HG02571 (cell line): ENCODE results near the gene TSPAN4.

Source experiments
- ATAC-seq: cut with Tn5 transposase; IDR thresholded peaks from one replicate; pipeline ENCODE4 v1.9.1; 2021; ENCODE audit warnings: mild to moderate bottlenecking, moderate library complexity; ENCODE audit not compliant: unreplicated experiment

The TSPAN4 gene

DNA sequence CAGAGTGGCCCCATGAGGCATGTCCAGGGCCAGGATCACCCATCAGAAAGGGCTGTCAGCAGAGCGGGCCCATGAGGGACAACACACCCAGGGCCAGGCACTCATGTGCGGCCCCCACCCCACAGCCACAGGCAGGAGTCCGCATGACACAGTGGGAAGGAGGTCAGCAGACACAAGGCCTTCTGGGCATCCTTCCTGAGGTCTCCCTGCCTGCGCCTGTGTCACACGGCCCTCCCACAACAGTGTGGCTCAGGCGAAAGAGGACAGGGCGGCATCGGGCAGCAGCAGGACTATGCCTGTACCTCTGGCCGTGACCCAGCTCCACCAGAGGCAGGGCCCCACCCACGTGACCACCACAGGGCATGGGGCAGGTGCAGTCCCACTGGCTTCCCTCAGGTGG, 40.9 kb downstream of the TSPAN4 start:
- ATAC-seq = no peak

DNA sequence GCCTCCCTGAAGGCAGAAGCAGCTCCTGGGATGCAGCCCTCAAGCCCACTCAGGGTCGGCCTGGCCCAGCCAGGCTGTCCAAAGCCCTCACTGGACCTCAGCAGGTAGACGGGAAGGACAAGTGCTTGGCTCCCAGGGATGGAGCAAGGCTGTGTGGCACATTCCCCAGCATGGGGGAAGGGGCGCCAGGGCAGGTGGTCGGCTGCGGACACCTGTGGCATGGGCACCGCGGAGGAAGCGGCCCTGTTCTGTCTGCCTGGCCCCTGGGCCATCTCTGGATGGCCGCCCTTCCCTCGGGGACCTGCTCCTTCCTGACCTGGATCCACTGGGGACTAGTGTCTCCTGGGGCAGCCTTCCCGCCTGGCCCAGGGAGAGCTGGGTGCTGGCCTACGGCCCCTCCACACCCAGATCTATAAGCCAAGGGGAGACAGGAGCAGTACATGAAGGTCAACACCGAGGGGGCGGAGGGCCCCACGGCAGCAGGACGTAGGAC, 42.0 kb downstream of the TSPAN4 start:
- no peak for ATAC-seq

DNA sequence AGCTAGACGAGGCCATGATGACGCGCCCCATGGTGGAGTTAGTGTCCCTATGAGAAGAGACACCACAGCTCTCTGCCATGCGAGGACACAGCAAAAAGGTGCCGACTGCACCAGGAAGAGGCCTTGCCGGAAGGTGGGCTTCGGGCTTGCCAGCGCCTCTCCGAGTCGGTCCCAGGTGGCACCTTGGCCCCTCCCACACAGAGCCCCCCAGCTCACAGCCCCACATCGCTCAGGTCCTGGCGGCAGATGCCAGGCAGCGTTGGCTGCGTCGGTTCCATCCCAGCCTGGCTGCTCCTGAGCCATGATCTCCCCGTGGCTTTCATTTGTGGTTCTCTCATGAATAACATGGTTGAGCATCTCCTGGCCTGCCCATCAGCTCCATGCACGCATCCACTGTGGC, 43.9 kb downstream of the TSPAN4 start:
- ATAC-seq = no peak

DNA sequence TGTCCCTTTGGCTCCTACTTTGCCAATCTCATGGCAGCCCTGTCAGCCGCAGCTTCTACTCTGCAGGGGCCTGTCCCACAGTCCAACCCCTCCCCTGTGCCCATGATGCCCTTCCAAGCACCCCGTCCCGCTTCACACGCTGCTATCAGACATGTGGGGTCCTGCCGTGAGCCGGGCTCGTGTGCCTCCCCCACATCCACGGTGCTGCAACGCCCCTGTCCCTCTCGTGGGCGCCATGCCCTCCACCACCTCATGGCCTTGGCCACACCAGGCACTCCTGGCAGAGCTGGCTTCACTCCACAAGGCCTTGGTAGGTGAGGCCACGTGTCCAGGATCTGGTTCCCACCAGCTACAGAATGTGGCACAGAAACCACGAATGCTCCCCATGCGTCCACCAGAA, 44.9 kb downstream of the TSPAN4 start:
- ATAC-seq = no peak

DNA sequence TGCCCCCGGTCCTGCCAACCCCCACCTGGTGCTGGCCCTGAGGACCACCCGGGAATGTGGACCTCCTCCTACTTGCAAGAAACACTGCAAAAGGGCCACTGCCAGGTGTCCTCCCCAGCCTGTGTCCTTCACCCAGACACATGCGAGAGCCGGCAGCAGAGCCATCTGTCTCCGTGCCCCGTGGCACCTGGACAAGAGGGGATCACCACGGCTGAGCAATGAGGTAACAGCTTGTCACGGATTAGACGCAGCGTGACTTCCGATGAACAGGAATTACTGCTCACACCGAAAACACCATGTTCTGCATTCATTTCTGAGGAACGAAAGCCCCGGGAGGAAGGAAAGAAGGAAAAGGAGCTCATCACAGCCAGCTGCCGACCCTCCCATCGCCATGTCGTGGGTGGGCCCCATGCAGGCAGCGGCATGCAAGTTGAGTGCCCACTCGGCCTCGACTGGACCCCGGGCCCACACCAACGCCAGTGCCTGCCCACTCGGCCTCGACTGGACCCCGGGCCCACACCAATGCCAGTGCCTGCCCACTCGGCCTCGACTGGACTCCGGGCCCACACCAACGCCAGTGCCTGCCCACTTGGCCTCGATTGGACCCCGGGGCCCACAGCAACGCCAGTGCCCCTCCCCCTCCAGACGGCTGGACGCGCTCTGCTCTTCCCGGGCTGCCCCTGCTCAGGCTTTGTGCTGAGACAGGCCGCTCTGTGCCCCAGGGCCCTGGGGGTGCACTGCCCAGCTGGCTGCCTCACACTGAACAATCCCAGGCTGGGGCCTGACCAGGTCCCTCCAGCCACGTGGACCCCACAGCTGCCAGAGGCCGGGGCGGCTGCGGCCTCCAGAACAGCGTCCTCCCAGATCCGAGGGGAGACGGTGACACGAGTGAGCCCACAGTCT, 45.9 kb downstream of the TSPAN4 start:
- no peak for ATAC-seq

DNA sequence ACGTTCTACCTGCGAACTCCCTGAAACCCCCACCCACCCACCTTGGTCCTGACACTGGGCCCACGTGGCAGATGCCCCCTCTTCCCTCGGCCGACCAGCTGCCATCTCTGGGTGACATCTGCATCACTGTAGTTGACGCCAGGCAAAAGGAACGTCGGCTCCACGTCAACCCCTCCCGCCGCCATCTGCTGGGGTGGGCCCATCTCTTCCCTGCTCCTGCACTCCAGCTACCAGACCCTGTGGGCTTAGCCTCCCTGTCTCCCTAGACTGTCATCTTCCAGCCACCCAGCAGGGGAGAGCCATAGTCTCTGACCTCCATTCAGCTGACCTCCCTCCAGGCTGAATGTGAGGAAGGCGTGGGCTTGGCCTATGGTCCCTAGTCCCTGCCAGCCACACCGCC, 46.6 kb downstream of the TSPAN4 start:
- ATAC-seq = no peak

DNA sequence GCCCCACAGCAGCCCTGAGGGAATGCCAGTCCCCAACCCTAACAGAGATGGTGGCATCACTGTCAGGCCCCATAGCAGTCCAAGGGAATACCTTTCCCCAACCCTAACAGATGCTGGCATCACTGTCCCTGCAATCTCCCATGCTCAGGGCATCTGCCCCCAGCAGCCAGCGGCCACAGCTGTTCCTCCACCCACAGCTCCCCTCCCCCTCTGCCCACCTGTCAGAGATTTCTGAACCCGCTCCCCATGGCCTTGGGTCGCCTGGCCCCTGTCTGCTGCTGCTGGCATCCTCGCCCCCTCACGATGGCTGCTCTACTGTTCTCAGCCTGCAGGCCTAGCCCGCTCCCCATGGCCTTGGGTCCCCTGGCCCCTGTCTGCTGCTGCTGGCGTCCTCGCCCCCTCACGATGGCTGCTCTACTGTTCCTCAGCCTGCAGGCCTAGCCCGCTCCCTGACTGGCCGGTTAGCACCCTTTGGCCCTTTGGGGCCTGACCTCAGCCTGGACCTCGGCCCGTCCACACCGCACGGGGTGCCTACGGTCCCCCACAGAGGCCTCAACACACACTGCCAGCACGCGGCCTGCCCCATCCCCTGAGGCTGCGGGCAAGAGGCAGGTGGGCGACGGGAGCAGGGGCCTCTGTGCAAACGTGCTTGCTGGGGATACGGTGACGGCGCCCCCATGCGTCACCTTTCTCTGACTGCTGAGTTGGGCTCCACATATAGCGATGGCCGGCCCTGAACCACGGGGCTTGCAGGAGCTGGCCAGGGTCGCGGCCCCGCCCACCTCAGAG, 47.2 kb downstream of the TSPAN4 start:
- ATAC-seq = no peak

DNA sequence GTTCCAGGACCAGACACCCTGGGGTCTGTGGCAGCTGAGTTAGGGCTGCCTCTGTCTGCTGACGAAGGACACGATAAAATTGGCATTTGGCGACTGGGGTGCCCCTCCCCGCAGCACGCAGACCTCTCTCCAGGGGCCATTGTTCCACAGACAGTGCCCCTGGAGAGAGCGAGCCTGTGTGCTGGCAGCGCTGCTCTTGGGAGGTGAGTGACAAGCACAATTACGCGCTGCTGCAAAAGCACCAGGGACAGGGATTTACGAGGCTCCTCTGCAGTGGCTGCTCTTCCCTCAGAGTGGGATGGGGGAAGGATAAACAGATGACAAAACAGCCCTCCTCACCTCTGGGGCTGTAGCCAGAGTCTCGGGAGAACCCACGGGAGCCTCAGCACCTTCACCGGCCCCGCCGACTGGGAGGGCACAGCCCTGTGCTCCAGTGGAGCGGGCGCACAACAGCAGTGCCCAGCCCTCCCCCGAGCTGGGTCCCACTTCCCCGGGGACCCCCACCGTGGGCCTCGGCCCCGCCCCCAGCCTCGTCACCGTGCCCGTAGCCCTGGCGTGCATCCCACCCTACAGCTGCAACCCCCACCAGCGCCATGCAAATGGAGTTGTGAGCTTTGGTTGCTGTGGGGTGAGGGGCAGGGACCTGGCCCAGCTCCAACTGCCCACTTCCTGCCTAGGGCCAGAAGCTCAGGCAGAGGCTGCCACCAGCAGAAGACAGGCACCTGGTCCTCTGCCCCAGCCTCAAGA, 48.3 kb downstream of the TSPAN4 start:
- ATAC-seq = no peak

DNA sequence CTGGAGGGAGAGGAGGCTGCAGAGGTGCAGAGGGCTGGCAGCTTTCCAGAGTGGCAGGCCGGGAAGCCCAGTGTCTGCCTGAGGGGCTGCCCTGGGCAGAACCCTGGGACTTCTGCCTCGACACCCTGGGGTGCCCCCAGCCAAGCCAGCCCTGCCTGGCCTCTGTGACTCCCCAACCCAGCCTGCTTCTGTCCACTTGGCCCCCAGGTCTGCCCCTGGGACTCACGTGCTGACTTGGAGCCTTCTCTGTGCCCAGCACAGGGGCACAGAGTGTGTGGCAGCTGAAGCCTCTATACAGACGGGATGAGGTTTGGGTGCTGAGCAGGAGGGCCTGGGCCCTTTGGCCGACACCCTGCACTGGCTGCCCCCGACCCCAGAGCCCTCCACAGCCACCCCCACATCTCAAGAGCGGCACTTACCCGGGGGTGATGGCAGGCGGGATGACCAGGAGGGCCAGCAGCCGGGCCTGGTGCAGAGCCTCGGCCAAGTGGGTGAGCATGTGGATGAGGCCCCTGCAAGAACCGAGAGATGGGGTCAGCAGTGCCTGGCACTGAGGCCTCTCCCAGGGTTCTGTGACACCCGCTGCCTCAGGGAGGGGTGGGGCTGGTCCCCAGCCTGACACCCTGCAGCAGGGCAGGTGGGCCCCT, 50.5 kb downstream of the TSPAN4 start:
- ATAC-seq = no peak

DNA sequence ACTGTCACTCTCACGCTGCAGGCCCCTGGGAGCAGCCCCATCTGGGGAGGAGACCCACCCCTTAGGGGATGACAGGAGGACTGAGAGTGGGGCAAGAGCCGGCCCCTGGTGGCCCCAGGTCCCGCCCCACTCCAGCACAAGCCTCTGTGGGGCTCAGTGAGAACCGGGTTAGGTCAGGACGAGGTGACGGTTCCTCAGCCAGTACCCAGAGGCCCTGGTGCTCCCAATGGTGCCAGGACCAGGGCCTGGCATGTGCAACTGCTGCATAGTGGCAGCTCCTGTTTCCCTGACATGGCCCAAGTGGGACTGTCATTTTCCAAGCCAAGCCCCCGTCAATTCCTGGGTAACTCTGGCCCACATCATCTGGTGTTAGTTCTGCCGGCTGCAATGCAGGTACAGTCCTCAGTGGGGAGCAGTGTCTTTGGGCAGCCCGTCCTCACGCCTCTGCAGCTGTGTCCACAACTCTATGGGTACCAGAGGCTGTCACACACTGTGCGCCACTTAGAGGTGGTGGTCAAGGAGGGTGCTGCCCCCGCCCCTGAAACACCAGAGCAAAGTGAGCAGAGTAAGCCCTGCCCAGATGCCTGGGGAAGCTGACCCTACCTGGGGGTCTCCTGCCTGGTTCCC, 52.0 kb downstream of the TSPAN4 start:
- ATAC-seq = no peak

DNA sequence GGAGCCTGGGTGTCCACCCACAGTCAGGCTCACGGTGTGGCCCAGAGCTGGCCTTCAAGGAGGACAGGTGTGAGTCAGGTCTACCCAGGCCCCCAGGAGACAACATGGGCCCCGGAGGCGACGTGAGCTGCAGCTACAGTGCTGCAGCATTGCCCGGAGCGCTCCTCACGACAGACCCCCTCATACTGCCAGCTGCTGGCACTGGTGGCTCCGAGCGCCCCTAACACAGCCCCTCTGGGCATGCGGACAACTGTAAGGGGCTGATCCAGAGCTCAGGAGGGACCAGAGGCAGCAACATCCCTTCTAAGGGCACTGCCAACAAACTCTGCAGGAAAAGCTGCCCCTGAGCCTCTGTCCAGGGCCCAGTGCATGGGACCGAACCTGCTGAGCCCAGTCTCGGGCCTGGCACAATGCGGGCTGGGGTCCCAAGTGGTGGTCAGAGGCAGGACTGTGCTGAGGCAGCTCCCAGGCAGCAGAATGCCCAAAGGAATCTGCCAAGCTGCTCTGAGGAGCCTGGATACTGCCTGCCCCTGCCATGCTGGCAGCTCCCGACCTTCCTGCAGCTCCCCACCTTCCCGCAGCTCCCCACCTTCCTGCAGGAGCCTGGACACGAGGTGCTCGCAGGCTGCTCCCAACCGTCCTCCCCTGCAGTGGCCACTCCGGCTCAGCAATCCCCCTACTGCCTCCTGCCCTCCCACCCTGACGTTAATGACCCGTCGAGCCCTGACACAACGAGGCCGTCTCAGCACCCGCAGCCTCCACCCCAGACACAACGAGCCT, 52.9 kb downstream of the TSPAN4 start:
- ATAC-seq = no peak

DNA sequence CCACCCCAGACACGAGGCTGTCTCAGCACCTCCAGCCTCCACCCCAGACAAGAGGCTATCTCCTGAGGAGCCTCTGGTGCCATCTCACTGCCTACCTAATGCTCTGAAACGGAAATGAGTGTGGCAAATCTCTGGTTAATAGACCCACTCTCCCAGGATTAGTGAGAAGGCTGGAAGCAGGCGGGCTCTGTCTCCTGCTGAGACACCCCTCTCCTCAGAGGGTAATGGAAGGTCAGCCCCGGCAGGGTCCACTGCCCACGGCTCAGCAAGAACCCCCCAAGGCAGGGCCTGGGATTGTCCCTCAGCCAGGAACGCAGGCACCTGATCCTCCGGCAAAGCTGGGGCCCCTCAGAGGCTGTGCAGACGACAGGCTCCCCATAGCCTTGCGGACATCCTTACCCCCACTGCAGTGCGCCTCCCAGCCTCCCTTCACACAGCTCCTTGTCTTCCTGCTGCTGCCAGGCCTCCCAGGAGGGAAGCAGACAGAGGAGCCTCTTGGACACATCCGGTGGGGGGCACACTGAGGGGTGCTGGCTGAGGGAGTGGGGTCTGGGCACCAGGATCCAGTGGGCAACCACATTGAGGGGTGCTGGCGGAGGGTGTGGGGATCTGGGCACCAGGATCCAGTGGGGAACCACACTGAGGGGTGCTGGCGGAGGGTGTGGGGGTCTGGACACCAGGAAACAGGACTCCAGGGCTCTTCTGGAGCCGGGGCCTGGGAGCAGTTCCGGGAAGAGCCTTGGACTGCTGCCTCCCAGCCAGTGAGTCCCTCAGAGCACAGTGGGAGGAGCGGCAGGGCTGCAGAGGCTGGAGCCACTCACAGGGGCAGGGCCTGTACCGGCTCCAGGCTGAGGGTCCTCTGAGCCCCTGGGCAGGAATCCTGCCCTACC, 54.8 kb downstream of the TSPAN4 start:
- no peak for ATAC-seq

DNA sequence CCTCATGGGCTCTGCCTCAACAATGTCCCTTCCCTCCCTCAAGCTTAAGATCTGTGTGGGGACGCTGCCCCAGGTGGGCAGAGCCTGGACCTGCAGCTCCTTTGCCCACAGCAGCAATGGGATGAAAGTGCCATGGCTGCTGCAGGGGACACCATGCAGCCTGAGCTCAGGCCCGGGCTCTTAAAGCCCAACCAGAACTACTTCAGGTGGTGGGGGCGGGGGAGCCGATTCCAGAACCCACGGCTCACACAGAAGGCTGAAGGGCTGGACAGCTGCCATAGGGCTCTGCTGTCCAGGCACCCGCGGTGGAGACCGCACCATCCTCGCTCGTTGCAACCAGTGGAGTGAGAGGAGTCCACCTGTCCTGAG, 55.5 kb downstream of the TSPAN4 start:
- no peak for ATAC-seq

DNA sequence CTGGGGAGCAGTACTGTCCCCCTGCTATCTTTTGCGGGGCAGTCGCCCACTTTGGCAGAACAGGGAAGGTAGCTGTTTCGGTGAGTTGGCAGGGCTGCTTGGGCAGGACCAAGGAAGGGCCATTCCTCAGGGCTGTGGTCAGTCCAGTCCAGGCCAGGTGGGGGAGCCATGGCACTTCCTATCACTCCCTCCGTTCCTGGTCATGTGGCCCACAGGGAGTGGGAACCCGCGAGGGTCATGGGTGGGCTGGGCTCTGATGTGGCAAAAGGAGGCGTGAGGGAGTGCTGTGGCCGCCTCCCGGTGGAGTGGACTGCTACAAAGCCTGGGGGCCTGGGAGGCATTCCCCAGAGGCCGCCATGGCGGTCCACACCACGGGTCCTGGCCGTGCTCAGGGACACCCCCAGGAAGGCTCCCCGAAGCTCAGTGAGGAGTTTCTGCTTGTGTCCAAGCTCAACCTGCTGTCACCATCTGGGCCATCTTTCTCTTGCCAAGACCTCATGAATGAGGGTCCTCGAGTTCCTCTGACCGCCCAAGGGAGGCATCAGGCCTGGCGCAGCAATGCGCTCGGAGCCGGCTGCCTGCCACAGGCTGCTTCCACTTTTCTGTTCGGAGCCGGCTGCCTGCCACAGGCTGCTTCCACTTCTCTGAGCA, 56.0 kb downstream of the TSPAN4 start:
- no peak for ATAC-seq

DNA sequence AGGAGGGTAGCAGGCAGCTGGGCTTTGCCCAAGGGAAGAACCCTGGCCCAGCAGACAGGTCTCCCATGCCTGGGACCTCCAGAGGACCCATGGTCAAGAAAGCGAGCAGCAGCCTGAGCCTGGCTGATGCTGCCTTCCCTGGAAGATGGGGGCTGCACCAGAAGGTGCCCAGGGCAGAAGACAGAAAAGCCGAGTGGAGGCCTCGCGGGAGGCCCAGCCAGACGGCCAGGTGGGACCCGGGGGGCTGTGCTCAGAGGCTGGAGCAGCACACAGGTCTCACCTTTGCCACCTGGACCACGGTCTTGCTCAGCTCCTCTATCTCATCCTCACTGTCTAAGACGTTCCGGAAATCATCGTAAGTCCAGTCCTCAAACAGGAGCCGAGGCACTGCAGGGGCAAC, 57.1 kb downstream of the TSPAN4 start:
- no peak for ATAC-seq

DNA sequence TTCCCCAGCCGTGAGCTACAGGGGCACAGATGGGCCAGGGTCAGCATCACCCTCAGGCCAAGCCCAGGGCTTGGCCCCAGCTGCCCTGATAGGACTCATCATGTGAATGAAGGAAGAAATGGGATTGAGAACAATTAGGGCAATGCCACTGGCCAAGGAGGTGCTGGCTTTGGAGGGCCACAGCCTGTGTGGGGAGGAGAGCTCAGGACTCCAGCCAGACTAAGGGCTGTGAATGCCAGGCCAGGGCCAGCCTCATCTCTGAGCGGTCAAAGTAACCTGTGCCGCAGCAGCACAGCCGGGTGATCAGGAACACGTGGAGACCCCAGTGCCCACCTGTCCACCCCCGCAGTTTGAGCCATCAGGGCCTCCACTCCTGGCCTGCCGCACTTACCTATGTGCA, 57.9 kb downstream of the TSPAN4 start:
- ATAC-seq = no peak

DNA sequence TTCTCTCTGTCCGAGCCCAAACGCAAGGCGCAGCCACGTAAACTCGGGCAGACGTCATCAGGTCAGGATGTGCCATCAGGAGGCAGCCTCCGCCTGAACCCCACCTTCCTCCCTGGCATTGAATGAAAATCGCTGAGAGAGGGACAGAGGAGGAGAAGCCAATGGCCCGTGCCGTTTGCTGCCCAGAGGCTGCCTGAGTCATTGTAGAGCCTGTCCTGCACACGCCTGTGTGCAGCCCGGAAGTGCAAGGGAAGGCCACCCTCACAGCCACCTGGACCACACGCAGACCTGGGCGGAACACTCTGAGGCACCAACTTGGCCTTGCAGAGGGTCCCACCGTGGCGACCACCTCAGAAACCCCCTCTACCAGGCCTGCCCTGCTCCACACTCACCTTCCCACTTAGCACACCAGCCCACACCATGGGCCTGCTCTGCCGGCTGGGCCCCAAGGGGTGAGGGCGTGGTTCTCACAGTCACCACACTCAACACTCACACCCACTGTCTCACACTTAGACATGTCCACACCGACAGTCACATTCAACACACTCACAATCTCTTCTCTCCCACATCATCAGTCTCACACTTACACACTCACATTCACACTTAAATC, 58.9 kb downstream of the TSPAN4 start:
- no peak for ATAC-seq

DNA sequence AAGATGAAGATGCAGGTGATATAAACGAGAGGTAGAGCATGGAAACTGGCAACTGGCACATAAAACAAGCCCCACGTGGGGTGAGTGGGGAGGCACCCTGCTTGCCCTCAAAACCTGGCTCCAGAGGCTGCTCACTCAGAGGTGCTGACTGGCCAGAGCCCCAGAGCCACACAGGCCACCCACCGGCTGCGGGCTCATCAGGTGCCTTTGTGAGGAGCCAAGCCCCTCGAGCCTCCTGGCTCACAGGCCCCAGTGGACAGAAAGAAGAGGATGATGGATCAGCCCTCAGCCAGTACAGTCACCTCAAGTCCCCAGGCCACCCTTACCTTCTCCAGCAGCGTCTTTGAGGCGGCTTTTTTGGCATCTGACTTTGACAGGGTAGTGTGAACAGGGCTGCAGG, 61.7 kb downstream of the TSPAN4 start:
- no peak for ATAC-seq
